ENCODE results near the gene TAS2R50.
"Not testable (repeated sequence)": the region's sequence is repeated elsewhere in the genome, so short reads cannot be mapped to it uniquely, and the experiment has no call there.

Gene TAS2R50
- total RNA-seq = 0 to 0.49 reads per million in 2 donors

- DNase-seq = no peak
Measured at GRCh38 chr12:10986812-10987211, at the start of gene TAS2R50. Gene TAS2R50, minus strand, starts transcription at chr12:10986912. Its CDS starts 52 bp downstream, at chr12:10986860.

GRCh38 chr12:11033959-11034358 lies 47.2 kb upstream of the TAS2R50 start:
- not testable (repeated sequence) for DNase-seq

GRCh38 chr12:11031307-11031706 lies 44.6 kb upstream of the TAS2R50 start, which contains the start of gene TAS2R31:
Gene TAS2R31, minus strand, starts transcription at chr12:11031407. Its CDS starts 72 bp downstream, at chr12:11031335.
- DNase-seq = no peak

- no peak for DNase-seq
Measured at GRCh38 chr12:11026118-11026517, 39.4 kb upstream of the TAS2R50 start.

- DNase-seq = no peak
Measured at GRCh38 chr12:11023387-11023786, 36.7 kb upstream of the TAS2R50 start.

- no peak for DNase-seq
Measured at GRCh38 chr12:11022520-11022919, 35.8 kb upstream of the TAS2R50 start, which contains the start of gene TAS2R19. Gene TAS2R19, minus strand, starts transcription at chr12:11022620. Its CDS starts 49 bp downstream, at chr12:11022571.

- no peak for DNase-seq
Measured at GRCh38 chr12:11016937-11017336, 30.2 kb upstream of the TAS2R50 start.

- DNase-seq = no peak
Measured at GRCh38 chr12:11015775-11016430, 29.2 kb upstream of the TAS2R50 start.

- DNase-seq = no peak
Measured at GRCh38 chr12:11014234-11014633, 27.5 kb upstream of the TAS2R50 start.

- no peak for DNase-seq
Measured at GRCh38 chr12:11007608-11008007, 20.9 kb upstream of the TAS2R50 start.

GRCh38 chr12:10998204-10998603 lies 11.5 kb upstream of the TAS2R50 start, which contains the start of gene TAS2R20:
Gene TAS2R20, minus strand, starts transcription at chr12:10998304. Its CDS starts 429 bp downstream, at chr12:10997875.
- no peak for DNase-seq

- DNase-seq = no peak
Measured at GRCh38 chr12:10994307-10994706, 7.6 kb upstream of the TAS2R50 start.

- DNase-seq = no peak
Measured at GRCh38 chr12:10989107-10989506, 2.4 kb upstream of the TAS2R50 start.

GRCh38 chr12:10982244-10982643 lies 4.5 kb downstream of the TAS2R50 start:
- peak; percentile 7 for DNase-seq

GRCh38 chr12:10974965-10975364 lies 11.7 kb downstream of the TAS2R50 start:
- no peak for DNase-seq

GRCh38 chr12:10968765-10969456 lies 17.8 kb downstream of the TAS2R50 start:
- DNase-seq = no peak

- DNase-seq = no peak
Measured at GRCh38 chr12:10967409-10967808, 19.3 kb downstream of the TAS2R50 start.

- DNase-seq = no peak
Measured at GRCh38 chr12:10966314-10966713, 20.4 kb downstream of the TAS2R50 start.

GRCh38 chr12:10965476-10965875 lies 21.2 kb downstream of the TAS2R50 start:
- DNase-seq = no peak

GRCh38 chr12:10960211-10960610 lies 26.5 kb downstream of the TAS2R50 start:
- DNase-seq = no peak

GRCh38 chr12:10959804-10960203 lies 26.9 kb downstream of the TAS2R50 start:
- no peak for DNase-seq

- no peak for DNase-seq
Measured at GRCh38 chr12:10957741-10958140, 29.0 kb downstream of the TAS2R50 start.

- no peak for DNase-seq
Measured at GRCh38 chr12:10956085-10956484, 30.6 kb downstream of the TAS2R50 start.

GRCh38 chr12:10952645-10953044 lies 34.1 kb downstream of the TAS2R50 start:
- no peak for DNase-seq
